Measurements from ENCODE around the gene ZYX.

DNA sequence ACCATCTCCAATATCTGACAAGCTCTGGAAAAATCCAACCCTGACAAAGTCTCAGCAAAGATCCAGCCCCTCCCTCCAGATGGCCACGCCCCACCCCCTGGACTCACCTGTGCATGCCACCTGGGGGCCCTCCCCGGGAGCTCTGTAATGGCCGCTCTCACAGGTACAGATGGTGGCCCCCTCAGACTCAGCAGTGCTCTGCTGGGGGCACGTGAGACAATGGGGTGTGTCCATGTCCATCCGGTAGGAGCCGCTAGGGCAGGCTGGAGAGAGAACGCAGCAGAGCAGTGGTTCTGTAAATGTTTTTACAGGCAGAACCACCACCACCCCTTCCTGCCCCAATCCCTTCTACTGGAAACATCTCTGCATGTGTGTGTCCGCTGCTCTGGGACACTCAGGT lies 18.0 kb downstream of the ZYX start:
- TF ChIP-seq, protein P1, sequence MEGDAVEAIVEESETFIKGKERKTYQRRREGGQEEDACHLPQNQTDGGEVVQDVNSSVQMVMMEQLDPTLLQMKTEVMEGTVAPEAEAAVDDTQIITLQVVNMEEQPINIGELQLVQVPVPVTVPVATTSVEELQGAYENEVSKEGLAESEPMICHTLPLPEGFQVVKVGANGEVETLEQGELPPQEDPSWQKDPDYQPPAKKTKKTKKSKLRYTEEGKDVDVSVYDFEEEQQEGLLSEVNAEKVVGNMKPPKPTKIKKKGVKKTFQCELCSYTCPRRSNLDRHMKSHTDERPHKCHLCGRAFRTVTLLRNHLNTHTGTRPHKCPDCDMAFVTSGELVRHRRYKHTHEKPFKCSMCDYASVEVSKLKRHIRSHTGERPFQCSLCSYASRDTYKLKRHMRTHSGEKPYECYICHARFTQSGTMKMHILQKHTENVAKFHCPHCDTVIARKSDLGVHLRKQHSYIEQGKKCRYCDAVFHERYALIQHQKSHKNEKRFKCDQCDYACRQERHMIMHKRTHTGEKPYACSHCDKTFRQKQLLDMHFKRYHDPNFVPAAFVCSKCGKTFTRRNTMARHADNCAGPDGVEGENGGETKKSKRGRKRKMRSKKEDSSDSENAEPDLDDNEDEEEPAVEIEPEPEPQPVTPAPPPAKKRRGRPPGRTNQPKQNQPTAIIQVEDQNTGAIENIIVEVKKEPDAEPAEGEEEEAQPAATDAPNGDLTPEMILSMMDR (conservative IDR thresholded peaks at IDR 0.05) = no peak
- TF ChIP-seq ZFX (IDR thresholded peaks at IDR 0.05) = no peak

All from C4-2B (cell line).